GM19395 (cell line): Measurements from ENCODE around the gene PSMD9.

Experiments used
- ATAC-seq: cut with Tn5 transposase; IDR thresholded peaks from one replicate; pipeline ENCODE4 v1.9.1; 2021; ENCODE audit warnings: mild to moderate bottlenecking, moderate library complexity; ENCODE audit not compliant: unreplicated experiment

PSMD9 gene

DNA sequence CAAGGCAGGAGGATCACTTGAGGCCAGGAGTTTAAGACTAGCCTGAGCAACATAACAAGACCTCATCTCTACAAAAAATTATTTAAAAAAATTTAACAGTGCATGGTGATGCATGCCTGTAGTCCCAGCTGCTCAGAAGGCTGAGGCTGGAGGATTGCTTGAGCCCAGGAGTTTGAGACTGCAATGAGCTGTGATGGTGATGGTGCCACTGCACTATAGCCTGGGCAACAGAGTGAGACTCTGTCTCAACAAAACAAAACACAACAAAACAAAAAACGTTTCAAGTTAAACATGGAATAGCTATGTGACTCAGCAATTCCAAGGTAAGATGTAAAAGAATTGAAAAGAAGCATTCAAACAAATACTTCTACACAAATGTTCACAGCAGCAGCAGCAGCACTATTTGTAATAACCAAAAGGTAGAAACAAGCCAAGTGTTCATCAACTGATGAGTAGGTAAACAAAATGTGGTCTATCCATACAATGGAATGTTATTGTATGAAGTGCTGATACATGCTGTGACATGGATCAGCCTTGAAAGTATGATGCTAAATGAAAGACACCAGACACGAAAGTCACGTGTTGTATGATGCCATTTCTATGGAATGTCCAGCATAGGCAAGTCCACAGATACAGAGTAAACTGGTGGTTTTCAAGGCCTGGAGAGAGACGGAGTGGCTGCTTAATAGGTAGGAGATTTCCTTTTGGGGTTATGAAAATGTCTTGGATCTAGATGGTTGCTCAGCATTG lies 61.2 kb downstream of the PSMD9 start:
- ATAC-seq: no peak

DNA sequence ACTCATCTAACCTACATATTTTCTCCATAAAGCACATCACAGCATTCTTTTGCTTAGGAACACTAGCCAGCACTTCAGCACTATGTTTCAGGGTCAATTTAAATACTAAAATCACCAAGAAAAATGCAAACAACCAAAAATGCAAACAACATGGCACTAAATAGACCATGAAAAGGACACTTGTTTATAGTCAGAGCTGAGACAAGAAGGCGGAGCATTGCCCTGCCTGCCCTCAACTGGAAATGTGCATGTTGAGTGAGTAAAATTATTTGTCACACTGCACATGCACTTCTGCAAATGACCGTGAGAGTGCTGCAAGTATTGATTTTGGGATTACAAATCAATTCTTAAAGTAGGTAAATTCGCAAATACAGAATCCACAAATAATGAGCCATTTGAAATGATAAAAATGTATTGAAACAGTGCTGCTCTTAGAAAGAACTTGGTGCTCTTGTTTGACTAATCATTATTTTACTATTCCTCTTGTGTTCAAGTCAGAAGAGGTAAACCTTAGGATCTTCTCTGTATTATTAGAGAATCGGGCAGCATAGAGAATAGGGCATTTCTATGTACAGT lies 64.6 kb downstream of the PSMD9 start:
- ATAC-seq: no peak

DNA sequence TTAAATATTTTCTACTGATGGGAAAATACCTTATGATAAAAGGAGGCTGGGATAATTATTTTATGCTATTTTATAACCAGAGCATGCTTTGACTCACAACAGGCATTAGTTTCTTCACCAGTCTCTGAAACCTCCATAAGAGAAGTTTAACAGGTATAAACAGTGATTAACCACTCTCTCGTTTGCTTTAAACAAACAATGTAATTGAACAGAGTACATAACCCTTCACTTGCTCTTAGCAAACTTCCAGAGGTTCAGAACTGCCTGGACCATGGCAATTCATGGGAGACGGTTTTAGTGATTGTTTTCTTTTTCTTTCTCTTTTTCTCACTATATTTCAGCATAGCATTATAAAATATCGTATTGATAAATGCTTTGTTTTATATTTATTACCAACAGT lies 65.1 kb downstream of the PSMD9 start:
- ATAC-seq: no peak

DNA sequence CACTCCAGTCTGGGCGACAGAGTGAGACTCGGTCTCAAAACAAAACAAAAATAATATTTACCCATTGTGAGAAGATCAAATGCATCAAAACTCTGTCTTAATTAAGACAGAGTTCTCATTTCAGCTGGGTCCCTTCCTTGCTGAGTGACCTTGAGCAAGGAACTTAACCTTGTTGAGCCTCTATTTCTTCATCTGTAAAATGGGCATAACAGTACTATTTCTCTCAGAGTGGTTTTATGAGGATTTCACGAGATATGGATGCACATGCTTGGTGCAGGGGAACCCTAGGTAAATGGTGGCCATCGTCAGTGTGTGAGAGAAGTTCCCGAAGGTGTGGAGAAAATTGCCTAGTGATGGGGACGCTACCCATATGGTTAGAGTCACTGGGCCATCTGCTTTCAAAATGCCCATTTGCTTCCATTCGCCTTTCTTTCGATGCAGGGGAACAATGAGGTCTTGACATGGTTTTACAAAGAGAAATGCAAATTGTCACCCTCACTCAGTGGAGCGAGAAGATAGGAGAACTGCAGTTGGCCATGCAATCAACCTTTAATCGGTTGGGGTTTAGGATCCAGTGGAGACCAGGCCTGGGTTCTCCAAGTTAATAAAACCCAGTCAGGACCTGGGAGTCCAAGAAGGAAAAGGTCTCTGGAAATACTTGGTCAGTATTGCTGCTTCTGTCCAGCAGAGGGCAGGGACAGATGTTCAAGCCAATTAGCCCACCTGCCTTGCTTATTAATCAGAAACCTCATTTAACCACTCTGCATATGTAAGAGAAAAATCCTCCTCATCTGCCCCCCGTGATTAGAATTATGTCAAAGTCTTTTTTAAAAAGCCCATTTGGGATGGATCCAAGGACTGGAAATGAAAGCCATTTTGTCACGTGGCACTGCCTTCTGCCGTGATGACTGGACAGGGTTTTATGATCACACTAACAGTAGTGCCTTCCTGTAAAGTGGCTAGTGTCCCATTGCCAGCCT lies 67.0 kb downstream of the PSMD9 start:
- no peak for ATAC-seq

DNA sequence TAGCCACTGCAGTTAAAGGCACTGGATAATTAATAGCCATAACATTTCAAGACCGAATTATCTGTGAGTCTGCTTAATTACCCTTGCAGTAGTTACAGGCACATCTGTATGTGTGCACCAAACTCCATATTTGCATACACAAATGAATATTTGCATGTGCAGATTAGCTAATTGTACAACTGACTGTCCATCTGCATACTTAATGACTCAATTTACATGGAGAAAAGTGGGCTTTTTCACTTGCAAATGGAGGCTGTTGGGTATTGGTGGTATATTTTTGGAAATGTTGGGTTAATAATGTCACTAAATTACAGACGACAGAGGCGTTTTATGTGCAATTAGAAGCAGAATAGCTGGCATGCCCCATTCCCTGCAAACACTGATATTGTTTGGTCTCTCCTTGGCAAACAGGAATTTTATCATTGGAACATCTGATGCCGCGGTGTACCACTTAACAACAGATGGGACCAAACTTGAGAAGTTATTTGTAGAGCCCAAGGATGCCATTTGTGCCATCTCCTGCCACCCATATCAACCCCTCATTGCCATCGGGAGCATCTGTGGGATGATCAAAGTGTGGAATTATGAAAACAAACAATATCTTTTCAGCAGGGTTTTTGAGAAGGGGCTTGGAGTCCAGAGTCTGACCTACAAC lies 69.4 kb downstream of the PSMD9 start:
- ATAC-seq: no peak

GRCh38 chr12:121958541-121959240 lies 70.1 kb downstream of the PSMD9 start:
- no peak for ATAC-seq

DNA sequence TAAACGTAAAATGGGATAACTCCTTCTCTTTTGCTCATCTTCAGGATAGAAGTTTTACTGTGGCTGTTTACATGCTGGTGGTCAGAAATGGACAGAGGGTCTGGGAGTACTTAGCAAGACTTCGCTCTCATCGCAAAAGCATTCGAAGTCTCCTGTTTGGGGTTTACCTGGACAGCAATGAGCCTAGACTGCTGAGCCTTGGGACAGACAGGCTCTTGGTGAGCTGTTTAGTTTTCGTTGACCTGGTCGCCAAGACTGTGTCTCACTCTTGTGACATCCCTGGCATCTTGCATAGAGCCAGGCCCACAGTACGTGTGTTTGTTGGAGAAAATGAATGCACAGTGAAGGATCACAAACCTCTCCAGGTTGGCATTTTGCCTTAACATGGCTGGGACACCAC lies 72.0 kb downstream of the PSMD9 start:
- no peak for ATAC-seq

- no peak for ATAC-seq
Observed at GRCh38 chr12:121961195-121961879, 72.7 kb downstream of the PSMD9 start.

DNA sequence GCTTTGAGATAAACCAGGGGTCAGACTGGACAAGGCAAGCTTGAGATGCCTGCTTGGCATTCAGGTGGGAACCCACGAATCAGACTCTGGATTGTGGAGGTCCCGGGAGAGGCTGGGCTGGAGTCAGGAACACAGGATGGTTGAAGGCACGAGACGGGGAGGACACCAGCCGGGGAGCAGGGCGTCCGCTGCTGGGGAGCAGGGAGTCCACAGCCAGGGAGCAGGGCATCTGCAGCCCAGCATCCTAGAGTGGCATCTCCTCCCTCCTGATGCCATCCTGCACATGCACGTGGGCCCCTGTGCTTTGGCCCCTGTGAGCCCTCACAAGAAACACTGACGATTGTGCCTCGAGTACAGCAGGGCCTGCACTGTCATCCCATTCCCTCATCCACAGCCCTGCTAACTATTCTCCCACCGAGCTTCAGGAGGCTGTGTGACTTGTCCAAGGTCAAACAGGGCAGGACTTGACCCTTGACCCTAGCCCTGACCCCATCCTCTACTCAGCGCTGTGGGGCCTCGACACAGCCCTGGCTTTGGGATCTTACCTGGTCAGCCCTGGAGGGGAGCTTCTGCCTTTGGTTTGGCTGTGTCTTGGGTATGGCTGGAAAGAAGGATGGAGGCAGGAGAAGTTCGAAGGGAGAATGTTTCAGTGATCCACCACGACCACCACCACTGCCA lies 74.9 kb downstream of the PSMD9 start:
- ATAC-seq: no peak

DNA sequence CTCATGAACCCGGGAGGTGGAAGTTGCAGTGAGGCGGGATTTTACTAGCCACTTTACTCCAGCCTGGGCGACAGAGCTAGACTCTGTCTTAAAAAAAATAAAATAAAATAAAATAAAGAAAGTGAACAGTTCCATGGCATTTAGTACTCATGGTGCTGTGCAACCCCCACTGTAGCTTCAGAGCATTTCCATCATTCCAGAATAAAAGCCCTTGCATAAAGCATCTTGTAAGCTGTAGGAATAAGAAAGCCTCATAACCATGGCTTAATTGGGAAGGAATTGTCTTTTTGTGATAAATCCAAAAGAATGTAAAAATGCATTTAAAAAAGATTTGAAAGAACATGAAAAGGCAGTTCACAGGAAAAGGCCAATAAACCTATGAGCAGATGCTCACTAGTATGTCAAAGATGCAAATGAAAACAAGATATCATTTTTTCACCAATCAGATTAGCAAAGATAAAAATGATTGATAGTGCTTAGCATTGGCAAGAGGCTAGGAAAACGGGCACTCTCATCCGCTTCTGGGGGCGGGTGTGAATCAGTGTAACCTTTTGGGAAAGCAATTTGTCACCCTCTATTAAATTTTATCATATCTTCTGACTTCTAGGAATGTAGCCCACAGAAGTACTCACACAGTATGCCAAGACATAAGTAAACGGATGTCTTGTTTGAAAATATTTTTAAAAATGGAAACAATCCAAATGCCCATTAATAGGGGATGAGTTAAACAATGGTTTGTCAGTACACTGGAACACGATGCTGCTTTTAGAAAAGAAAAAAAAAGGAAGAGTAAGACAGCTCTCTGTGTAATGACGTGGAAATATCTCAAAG lies 76.4 kb downstream of the PSMD9 start:
- ATAC-seq: no peak

GRCh38 chr12:121966959-121967358 lies 78.4 kb downstream of the PSMD9 start:
- ATAC-seq: no peak
